GM21786 (cell line): Measurements from ENCODE around the gene ZCCHC18.
"Not testable (repeated sequence)": the region's sequence is repeated elsewhere in the genome, so short reads cannot be mapped to it uniquely, and the experiment has no call there.

Experiments
- ATAC-seq: cut with Tn5 transposase; IDR thresholded peaks from one replicate; pipeline ENCODE4 v1.9.1; 2021; ENCODE audit not compliant: unreplicated experiment

The ZCCHC18 gene

GRCh38 chrX:104112326-104112951, at the start of gene ZCCHC18:
ZCCHC18 (plus strand) TSS chrX:104112523; CDS start chrX:104114112, 1,589 bp downstream.
- peak; percentile 62 for ATAC-seq

GRCh38 chrX:104062636-104063035, 49.7 kb upstream of the ZCCHC18 start:
- not testable (repeated sequence) for ATAC-seq

- ATAC-seq = peak; percentile 96
These were observed 36.4 kb upstream of the ZCCHC18 start, which contains the start of gene TMSB15C for GRCh38 chrX:104075778-104076445. TMSB15C (minus strand) TSS chrX:104076236.

GRCh38 chrX:104077854-104078253, 34.5 kb upstream of the ZCCHC18 start:
- ATAC-seq = not testable (repeated sequence)

GRCh38 chrX:104084063-104084462, 28.3 kb upstream of the ZCCHC18 start:
- ATAC-seq = no peak

GRCh38 chrX:104084534-104085277, 27.6 kb upstream of the ZCCHC18 start:
- no peak for ATAC-seq

GRCh38 chrX:104085477-104085876, 26.8 kb upstream of the ZCCHC18 start:
- ATAC-seq = no peak

GRCh38 chrX:104085919-104086318, 26.4 kb upstream of the ZCCHC18 start:
- no peak for ATAC-seq

- peak; percentile 91 for ATAC-seq
These were observed 14.0 kb upstream of the ZCCHC18 start for GRCh38 chrX:104098151-104098808.

- no peak for ATAC-seq
These were observed 13.4 kb upstream of the ZCCHC18 start for GRCh38 chrX:104098919-104099318.

GRCh38 chrX:104104676-104105075, 7.6 kb upstream of the ZCCHC18 start:
- ATAC-seq = no peak

GRCh38 chrX:104105330-104106262, 6.7 kb upstream of the ZCCHC18 start:
- ATAC-seq = no peak

- no peak for ATAC-seq
These were observed 3.4 kb upstream of the ZCCHC18 start for GRCh38 chrX:104108955-104109354.

- peak; percentile 41 for ATAC-seq
These were observed 1.7 kb upstream of the ZCCHC18 start for GRCh38 chrX:104110491-104111240.

- ATAC-seq = peak; percentile 39
These were observed 1.1 kb downstream of the ZCCHC18 start for GRCh38 chrX:104113222-104113965.

GRCh38 chrX:104117759-104118158, 5.4 kb downstream of the ZCCHC18 start:
- ATAC-seq = no peak

- ATAC-seq = no peak
These were observed 6.4 kb downstream of the ZCCHC18 start for GRCh38 chrX:104118765-104119164.

GRCh38 chrX:104122829-104123228, 10.5 kb downstream of the ZCCHC18 start:
- ATAC-seq = no peak

GRCh38 chrX:104126856-104127255, 14.5 kb downstream of the ZCCHC18 start:
- no peak for ATAC-seq
